HG03045 (cell line): Measurements from ENCODE around the gene ORAI2.
"Not testable (repeated sequence)": the region's sequence is repeated elsewhere in the genome, so short reads cannot be mapped to it uniquely, and the experiment has no call there.

Experiments
- ATAC-seq: cut with Tn5 transposase; IDR thresholded peaks from one replicate; pipeline ENCODE4 v1.9.1; 2021; ENCODE audit warnings: mild to moderate bottlenecking, moderate library complexity; ENCODE audit not compliant: unreplicated experiment

The ORAI2 gene

DNA sequence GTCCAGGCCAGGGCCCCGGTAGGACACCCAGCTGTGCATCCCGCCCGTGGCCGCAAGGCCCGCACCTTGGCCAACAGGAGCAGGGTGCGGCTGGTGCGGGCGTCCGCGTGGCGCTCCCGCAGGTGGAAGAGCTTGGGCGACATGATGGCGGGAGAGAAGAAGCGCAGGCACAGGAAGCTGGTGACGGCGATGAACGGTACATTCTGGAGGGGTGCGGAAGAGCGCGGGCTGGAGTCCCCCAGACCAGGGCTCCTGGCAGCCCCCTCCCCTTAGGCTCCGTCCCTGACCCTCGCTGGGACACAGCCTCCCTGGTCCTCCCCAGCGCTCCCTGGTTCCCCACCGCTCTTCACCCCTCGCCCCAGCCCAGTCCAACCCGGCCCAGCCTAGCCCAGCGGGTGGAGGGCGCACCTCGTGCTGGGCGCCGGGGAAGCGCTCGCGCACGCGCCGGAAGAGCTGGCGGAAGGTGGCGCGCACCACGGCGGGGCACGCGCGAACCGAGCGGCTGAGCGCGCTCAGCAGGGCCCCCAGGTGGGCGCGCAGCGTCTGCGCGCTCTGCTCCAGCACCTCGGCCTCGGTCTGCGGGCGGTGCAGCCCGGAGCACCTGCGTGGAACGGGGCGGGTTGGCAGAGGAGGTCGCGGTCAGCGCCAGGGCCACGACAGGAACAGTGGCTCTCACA lies 61.2 kb downstream of the ORAI2 start:
- ATAC-seq: peak; percentile 64

DNA sequence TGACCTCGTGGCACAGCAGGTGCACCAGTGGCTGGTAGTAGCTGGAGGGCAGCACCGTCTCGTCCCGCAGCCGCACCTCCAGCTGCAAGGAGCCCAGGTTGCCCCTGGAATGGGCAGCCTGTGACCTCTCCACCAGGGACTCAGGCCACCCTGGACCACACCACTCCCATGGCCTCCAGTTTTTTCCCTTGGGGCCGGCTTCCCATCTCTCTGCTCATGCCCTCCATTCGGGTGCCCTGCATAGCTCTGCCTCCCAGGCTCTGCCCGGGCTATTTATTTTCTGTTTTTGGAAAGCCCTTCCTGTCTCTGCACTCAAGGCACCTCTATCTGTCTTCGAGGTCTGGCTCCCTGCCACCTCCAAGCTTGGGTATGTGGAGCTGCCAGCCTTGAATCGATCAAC lies 63.5 kb downstream of the ORAI2 start:
- ATAC-seq: not testable (repeated sequence)

DNA sequence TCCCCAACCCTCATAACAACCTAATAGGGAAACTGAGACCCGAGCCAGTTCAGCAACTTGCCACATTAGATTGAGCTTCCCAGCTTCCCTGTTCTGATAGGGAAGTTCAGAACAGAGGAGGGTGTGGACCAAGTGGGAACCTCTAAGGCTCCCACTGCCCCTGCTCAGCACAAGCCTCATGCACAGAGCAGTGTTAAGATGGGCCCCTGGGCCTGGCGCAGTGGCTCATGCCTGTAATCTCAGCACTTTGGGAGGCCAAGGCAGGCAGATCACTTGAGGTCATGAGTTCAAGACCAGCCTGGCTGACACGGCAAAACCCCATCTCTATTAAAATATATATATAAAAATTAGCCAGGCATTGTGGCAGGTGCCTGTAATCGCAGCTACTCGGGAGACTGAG lies 63.9 kb downstream of the ORAI2 start:
- ATAC-seq: not testable (repeated sequence)

DNA sequence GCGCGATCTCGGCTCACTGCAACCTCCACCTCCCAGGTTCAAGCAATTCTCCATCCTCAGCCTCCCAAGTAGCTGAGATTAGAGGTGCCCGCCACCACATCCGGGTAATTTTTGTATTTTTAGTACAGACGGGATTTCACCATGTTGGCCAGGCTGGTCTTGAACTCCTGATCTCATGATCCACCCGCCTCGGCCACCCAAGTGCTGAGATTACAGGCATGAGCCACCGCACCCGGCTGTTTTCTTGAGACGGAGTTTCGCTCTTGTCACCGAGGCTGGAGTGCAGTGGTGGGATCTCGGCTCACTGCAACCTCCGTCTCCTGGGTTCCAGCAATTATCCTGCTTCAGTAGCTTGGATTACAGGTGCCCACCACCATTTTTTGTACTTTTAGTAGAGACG lies 64.9 kb downstream of the ORAI2 start:
- ATAC-seq: not testable (repeated sequence)

DNA sequence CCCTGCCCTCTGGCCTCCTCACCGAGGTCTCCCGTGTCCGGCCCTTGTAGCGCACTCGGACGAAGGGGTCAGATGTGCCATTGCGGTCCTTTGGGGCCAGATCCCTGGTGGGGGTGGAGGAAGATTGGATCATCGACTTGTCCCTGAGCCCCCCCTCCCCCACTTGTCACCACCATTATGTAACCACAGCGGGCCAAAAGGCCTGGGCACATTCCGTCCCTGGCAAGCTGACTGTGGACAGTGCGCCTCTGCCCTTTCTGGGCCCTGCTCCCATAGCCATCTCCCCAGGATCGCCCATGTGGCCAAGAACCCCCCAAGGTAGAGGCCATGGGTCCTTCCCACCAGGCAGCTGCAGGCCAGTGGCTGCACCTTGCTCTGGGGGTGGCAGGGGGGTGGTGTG lies 69.8 kb downstream of the ORAI2 start:
- not testable (repeated sequence) for ATAC-seq

DNA sequence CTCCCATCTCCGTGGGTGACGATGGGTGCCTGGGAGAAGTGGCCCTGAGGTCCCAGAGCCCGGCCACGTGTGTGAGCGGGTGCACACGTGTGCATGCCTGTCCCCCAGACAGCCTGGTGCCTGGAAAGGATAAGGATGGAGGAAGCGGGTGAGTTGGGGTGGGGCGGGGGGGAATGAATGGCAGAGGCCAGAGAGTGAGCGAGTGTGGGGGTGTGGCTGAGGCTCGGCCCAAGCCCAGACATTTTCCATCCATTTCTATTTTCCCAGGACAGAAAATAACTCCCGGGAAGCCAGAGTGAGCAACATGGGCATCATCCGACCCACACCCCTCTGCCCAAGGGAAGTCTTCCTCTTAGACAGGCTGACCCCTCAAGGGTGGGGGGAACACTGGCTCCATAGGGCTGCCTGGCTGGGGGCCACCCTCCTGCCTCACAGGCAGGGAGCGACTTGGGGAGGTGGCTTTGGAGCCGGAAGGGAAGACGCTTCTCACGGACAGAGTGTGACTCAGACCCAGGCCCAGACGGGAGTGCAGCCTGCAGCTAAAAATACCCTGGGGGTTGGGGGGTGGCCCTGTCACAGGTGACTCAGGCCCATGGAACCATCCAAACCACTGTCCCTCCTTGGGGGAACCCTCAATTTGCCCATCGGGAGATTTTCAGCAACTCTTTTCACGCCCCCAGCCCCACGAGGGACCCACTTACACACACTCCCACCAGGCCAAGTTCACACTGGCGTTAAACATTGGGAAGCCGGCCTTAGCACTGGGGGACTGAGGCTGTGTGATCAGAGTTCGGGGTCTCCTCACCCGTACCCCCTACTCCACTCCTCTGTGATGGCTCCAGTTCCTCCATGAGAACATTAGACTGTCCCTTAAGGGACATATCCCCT lies 72.2 kb downstream of the ORAI2 start:
- ATAC-seq: not testable (repeated sequence)
